Measurements from ENCODE around the gene CFAP107.

The CFAP107 gene

GRCh38 chr1:12741946-12742345 is 4.1 kb upstream of the CFAP107 start:
- DNase-seq (ENCODE audit: low read depth), result no peak

- no peak for DNase-seq (ENCODE audit: low read depth)
Observed at GRCh38 chr1:12745126-12745991, 641 bp upstream of the CFAP107 start.

- no peak for DNase-seq (ENCODE audit: low read depth)
Observed at GRCh38 chr1:12748778-12749355, 2.9 kb downstream of the CFAP107 start.

- DNase-seq (ENCODE audit: low read depth), result no peak
Observed at GRCh38 chr1:12754738-12755137, 8.7 kb downstream of the CFAP107 start.

- DNase-seq (ENCODE audit: low read depth), result no peak
Observed at GRCh38 chr1:12756273-12756672, 10.3 kb downstream of the CFAP107 start.

GRCh38 chr1:12756768-12757413 is 10.9 kb downstream of the CFAP107 start:
- no peak for DNase-seq (ENCODE audit: low read depth)

- DNase-seq (ENCODE audit: low read depth), result no peak
Observed at GRCh38 chr1:12757836-12758235, 11.8 kb downstream of the CFAP107 start.

GRCh38 chr1:12760256-12760795 is 14.3 kb downstream of the CFAP107 start:
- DNase-seq (ENCODE audit: low read depth), result no peak

GRCh38 chr1:12761781-12762180 is 15.8 kb downstream of the CFAP107 start:
- no peak for DNase-seq (ENCODE audit: low read depth)

GRCh38 chr1:12762766-12763165 is 16.8 kb downstream of the CFAP107 start:
- DNase-seq (ENCODE audit: low read depth), result no peak

GRCh38 chr1:12763479-12763878 is 17.5 kb downstream of the CFAP107 start:
- DNase-seq (ENCODE audit: low read depth), result no peak

GRCh38 chr1:12764016-12764415 is 18.0 kb downstream of the CFAP107 start:
- DNase-seq (ENCODE audit: low read depth), result no peak

GRCh38 chr1:12769031-12769430 is 23.0 kb downstream of the CFAP107 start:
- no peak for DNase-seq (ENCODE audit: low read depth)

- no peak for DNase-seq (ENCODE audit: low read depth)
Observed at GRCh38 chr1:12769976-12770505, 24.0 kb downstream of the CFAP107 start.

- DNase-seq (ENCODE audit: low read depth), result no peak
Observed at GRCh38 chr1:12770620-12771019, 24.6 kb downstream of the CFAP107 start.

- no peak for DNase-seq (ENCODE audit: low read depth)
Observed at GRCh38 chr1:12771186-12771585, 25.2 kb downstream of the CFAP107 start.

- no peak for DNase-seq (ENCODE audit: low read depth)
Observed at GRCh38 chr1:12772520-12772919, 26.5 kb downstream of the CFAP107 start.

- no peak for DNase-seq (ENCODE audit: low read depth)
Observed at GRCh38 chr1:12773438-12773837, 27.4 kb downstream of the CFAP107 start, which contains the start of gene PRAMEF12. TSS of gene PRAMEF12 (plus strand) at chr1:12773738. CDS start at chr1:12774868, 1,130 bp downstream.

- no peak for DNase-seq (ENCODE audit: low read depth)
Observed at GRCh38 chr1:12774801-12775345, 28.9 kb downstream of the CFAP107 start.

GRCh38 chr1:12775443-12775842 is 29.4 kb downstream of the CFAP107 start:
- no peak for DNase-seq (ENCODE audit: low read depth)

GRCh38 chr1:12776801-12777557 is 31.0 kb downstream of the CFAP107 start:
- DNase-seq (ENCODE audit: low read depth), result no peak
